ENCODE data around the gene TCF7L1.
"Not testable (repeated sequence)": the region's sequence is repeated elsewhere in the genome, so short reads cannot be mapped to it uniquely, and the experiment has no call there.

The TCF7L1 gene

DNA sequence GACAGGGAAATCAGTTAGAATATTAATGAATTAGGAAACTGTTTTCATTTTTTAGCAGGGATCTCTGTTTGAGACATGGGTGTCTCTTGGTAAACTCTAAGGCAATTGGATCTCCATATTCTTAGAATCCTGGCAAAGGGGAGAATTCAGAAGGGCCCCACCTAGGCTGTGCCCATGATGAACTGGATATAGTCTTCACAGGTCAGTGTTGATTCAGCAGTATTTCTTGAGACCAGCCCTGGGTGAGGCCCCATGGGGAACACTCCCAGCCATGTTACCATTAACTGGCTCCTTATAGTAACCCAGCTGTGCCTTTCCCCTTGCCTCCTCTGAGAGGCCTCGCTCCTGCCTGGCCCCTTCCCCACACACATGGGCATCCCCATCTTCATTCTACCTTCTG is 76.7 kb downstream of the TCF7L1 start:
- Histone ChIP-seq H3K9me3 (no peaks in the 10 kb centered on the region), H3K27ac (no peak overlapping the region), H3K27me3 (peaks cover 17% of the 10 kb centered on the region), H3K4me3 (ENCODE audit: low read depth in 1 of 2, low read length in 1 of 2) (no peak overlapping the region), H3K4me1 (ENCODE audit: control insufficient read depth in 1 of 2, insufficient read depth in 1 of 2, low read depth in 1 of 2, low read length in 1 of 2) (no peaks in the 10 kb centered on the region), H3K36me3 (no peaks in the 10 kb centered on the region)
- TF ChIP-seq, protein P1, sequence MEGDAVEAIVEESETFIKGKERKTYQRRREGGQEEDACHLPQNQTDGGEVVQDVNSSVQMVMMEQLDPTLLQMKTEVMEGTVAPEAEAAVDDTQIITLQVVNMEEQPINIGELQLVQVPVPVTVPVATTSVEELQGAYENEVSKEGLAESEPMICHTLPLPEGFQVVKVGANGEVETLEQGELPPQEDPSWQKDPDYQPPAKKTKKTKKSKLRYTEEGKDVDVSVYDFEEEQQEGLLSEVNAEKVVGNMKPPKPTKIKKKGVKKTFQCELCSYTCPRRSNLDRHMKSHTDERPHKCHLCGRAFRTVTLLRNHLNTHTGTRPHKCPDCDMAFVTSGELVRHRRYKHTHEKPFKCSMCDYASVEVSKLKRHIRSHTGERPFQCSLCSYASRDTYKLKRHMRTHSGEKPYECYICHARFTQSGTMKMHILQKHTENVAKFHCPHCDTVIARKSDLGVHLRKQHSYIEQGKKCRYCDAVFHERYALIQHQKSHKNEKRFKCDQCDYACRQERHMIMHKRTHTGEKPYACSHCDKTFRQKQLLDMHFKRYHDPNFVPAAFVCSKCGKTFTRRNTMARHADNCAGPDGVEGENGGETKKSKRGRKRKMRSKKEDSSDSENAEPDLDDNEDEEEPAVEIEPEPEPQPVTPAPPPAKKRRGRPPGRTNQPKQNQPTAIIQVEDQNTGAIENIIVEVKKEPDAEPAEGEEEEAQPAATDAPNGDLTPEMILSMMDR (IDR thresholded peaks at IDR 0.05), result no peak

DNA sequence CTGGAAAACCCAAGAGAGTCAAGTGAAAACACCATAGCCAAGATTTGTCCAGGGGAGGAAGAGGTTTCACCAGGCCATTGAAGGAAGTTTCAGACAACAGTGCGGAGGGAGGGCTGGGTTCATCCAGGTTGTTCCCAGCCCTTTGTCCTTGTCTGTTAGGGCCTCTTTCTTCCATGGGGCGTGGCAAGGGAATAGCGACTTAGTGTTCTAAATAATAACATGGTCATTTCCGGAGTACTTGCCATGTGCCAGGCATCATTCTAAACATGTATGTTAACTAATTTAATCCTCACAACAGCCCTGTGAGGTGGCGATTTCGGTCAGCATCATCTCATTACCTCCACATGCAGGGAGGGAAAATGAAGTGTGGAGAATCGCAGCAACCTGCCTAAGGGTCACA is 77.3 kb downstream of the TCF7L1 start:
- Histone ChIP-seq H3K27me3 (peaks cover 24% of the 10 kb centered on the region), H3K27ac (no peak overlapping the region), H3K36me3 (no peaks in the 10 kb centered on the region), H3K4me1 (ENCODE audit: control insufficient read depth in 1 of 2, insufficient read depth in 1 of 2, low read depth in 1 of 2, low read length in 1 of 2) (no peaks in the 10 kb centered on the region), H3K9me3 (no peaks in the 10 kb centered on the region), H3K4me3 (ENCODE audit: low read depth in 1 of 2, low read length in 1 of 2) (no peak overlapping the region)
- TF ChIP-seq, protein P1 (IDR thresholded peaks at IDR 0.05), result no peak

DNA sequence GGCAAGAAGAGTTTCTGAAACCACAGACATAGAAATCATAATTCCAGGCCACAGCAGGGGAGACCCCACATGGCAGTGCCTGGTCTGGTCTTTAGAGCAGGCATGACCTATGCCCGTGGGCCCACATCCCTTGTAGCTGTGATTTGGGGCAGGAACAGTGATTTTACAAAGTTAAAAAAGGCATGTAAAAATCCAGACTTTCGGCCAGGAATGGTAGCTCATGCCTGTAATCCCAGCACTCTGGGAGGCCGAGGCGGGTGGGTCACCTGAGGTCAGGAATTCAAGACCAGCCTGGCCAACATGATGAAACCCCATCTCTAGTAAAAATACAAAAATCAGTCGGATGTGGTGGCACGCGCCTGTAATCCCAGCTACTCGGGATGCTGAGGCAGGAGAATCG is 78.4 kb downstream of the TCF7L1 start:
- not testable (repeated sequence) for H3K36me3 ChIP-seq; H3K27ac ChIP-seq; H3K4me3 ChIP-seq (ENCODE audit: low read depth in 1 of 2, low read length in 1 of 2); H3K9me3 ChIP-seq; H3K4me1 ChIP-seq (ENCODE audit: control insufficient read depth in 1 of 2, insufficient read depth in 1 of 2, low read depth in 1 of 2, low read length in 1 of 2)
- H3K27me3 ChIP-seq, result peaks cover 34% of the 10 kb centered on the region

DNA sequence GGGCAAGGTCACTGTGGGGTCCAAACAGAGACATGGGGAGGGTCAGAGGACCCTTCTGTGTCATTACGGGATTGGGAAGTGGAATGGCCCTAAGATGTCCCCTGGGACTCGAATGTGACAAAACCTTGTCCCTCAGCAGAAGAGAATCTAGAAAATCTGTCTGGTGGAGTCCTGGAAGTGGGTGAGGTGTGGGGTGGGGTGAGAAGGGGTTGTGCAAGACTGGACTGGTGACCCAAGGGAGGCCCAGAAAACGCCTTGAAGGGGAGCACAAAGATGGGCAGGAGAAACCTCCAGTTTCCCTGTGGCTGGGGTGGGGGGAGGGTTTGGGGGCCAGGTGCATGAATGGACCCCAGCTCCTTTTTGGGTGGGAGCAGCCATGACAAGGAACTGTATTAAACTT is 79.6 kb downstream of the TCF7L1 start:
- Histone ChIP-seq H3K9me3 (no peaks in the 10 kb centered on the region), H3K36me3 (no peaks in the 10 kb centered on the region), H3K4me3 (ENCODE audit: low read depth in 1 of 2, low read length in 1 of 2) (no peak overlapping the region), H3K27me3 (peaks cover 47% of the 10 kb centered on the region), H3K27ac (no peak overlapping the region), H3K4me1 (ENCODE audit: control insufficient read depth in 1 of 2, insufficient read depth in 1 of 2, low read depth in 1 of 2, low read length in 1 of 2) (no peaks in the 10 kb centered on the region)
- TF ChIP-seq, protein P1 (IDR thresholded peaks at IDR 0.05), result no peak

DNA sequence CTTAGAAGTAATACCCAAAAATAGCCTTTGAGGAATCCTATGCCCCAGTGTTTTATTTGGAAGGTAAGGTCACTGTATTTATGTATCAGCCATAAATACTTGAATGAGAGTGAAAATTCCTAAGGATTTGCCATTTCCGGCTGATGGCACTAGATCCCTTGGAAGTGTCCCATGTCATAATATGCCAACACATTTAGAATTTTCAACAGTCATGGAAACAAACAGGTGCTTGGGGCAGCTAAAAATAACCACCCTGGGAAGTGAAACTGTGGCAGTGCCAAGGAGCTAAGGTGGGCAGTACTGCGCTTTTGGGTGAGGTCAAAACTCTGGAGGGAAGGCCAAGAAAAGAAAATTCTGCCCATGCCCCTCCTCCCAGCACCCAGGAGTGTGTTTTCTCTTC is 80.2 kb downstream of the TCF7L1 start:
- H3K36me3 ChIP-seq, result no peaks in the 10 kb centered on the region
- no peaks in the 10 kb centered on the region for H3K9me3 ChIP-seq
- H3K27me3 ChIP-seq, result peaks cover 47% of the 10 kb centered on the region
- H3K4me1 ChIP-seq (ENCODE audit: control insufficient read depth in 1 of 2, insufficient read depth in 1 of 2, low read depth in 1 of 2, low read length in 1 of 2), result no peaks in the 10 kb centered on the region
- H3K4me3 ChIP-seq (ENCODE audit: low read depth in 1 of 2, low read length in 1 of 2), result no peak overlapping the region
- H3K27ac ChIP-seq, result no peak overlapping the region
- TF ChIP-seq, protein P1 (IDR thresholded peaks at IDR 0.05), result no peak

DNA sequence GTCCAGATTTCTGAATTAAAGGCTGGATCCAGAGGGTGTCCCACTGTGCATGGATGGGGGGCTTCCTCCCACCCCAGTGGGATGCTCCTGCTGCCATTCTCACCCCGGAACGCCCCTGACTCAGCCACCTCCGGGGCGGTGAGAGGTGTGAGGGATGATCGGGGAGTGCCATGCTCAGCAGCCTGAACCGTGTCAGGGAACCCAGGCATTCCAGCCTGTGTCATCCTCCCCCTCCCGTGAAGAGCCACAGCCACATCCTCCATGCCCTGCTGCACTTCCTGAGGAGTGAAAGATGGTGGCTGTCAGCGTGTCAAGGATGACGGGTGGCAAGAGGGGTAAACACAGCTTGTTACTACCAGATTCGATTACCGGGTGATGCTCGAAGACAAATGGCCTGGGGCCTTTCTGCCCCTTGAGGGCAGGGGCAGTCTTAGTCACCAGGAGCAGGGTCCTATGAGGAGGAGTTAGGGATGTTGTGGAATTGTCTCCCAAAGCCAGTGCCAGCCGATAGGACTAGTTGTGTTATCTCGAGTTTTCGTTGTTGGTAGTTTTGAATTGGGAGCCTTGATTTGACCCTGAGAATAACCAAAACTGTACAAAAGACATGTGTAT is 80.8 kb downstream of the TCF7L1 start:
- Histone ChIP-seq H3K36me3 (no peaks in the 10 kb centered on the region), H3K27me3 (peaks cover 50% of the 10 kb centered on the region), H3K4me3 (ENCODE audit: low read depth in 1 of 2, low read length in 1 of 2) (no peak overlapping the region), H3K9me3 (no peaks in the 10 kb centered on the region), H3K4me1 (ENCODE audit: control insufficient read depth in 1 of 2, insufficient read depth in 1 of 2, low read depth in 1 of 2, low read length in 1 of 2) (no peaks in the 10 kb centered on the region), H3K27ac (no peak overlapping the region)
- TF ChIP-seq, protein P1 (IDR thresholded peaks at IDR 0.05), result no peak
